GM18873 (cell line): Measurements from ENCODE around the gene RPF1.

ENCODE experiments used
- ATAC-seq: cut with Tn5 transposase; IDR thresholded peaks from one replicate; pipeline ENCODE4 v1.9.1; 2021; ENCODE audit warnings: mild to moderate bottlenecking, moderate library complexity, moderate number of reproducible peaks; ENCODE audit not compliant: unreplicated experiment, low FRiP score

RPF1 gene

GRCh38 chr1:84541679-84542078 is 62.6 kb downstream of the RPF1 start:
- no peak for ATAC-seq
